NT2/D1 (cell line): ENCODE data around the gene SLC25A40.

Experiments
- DNase-seq: peaks from one replicate; pipeline ENCODE4 v3.0.0-alpha.2; 2011; ENCODE audit warnings: low read depth, low spot score
- H3K27me3 ChIP-seq: 2 replicates; pipeline ENCODE4 v1.6.0; 2011; ENCODE audit warnings: mild to moderate bottlenecking; ENCODE audit not compliant: insufficient read length, insufficient read depth
- H3K36me3 ChIP-seq: 2 replicates; pipeline ENCODE4 v1.6.1; 2011; ENCODE audit warnings: mild to moderate bottlenecking, low read length, mixed read lengths; ENCODE audit not compliant: insufficient read depth, insufficient read length
- H3K4me1 ChIP-seq: 2 replicates; pipeline ENCODE4 v1.5.1; 2011; ENCODE audit not compliant: insufficient read depth, insufficient read length
- H3K4me3 ChIP-seq: 2 replicates; pipeline ENCODE4 v1.5.1; 2011; ENCODE audit warnings: low read depth; ENCODE audit not compliant: insufficient read length
- H3K9ac ChIP-seq: 2 replicates; pipeline ENCODE4 v1.6.0; 2011; ENCODE audit warnings: low read depth; ENCODE audit not compliant: insufficient read length
- H3K9me3 ChIP-seq: 2 replicates; pipeline ENCODE4 v1.5.1; 2011; ENCODE audit warnings: mild to moderate bottlenecking, low read length; ENCODE audit not compliant: insufficient read depth
- SUZ12 ChIP-seq: IDR thresholded peaks from 2 replicates; pipeline ENCODE4 v1.6.1; 2011; ENCODE audit not compliant: insufficient read length, insufficient read depth; ENCODE audit errors: extremely low read depth
- YY1 ChIP-seq: IDR thresholded peaks from 2 replicates; pipeline ENCODE4 v1.6.1; 2011; ENCODE audit not compliant: insufficient read length, insufficient read depth
- ZNF274 ChIP-seq: IDR thresholded peaks from 2 replicates; pipeline ENCODE4 v1.6.1; 2011; ENCODE audit warnings: mild to moderate bottlenecking, low read depth, low read length

The SLC25A40 gene

DNA sequence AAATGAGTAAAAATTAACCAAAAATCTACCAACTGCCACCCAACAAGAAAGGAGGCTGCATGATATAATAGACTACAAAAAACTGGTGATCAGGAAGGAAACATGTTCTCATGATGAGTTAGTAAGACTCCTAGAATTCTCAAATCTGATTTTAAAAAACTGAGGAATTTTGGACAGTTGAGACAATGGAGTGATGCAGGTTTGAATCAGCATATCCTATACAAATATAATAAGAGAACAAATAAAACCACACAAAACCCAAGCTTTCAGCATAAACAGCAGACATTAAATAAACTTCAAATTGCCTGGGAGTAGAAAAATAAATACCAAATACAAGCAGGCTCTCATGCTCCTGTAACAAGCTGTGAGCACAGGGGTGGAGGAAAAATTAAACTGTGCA lies 57.8 kb downstream of the SLC25A40 start:
- no peak overlapping the region for H3K9ac ChIP-seq
- no peaks in the 10 kb centered on the region for H3K9me3 ChIP-seq
- TF ChIP-seq SUZ12, result no peak
- no peak for TF ChIP-seq YY1
- no peak overlapping the region for H3K4me3 ChIP-seq
- no peaks in the 10 kb centered on the region for H3K36me3 ChIP-seq
- H3K4me1 ChIP-seq, result no peaks in the 10 kb centered on the region
- no peak for DNase-seq
- no peaks in the 10 kb centered on the region for H3K27me3 ChIP-seq

DNA sequence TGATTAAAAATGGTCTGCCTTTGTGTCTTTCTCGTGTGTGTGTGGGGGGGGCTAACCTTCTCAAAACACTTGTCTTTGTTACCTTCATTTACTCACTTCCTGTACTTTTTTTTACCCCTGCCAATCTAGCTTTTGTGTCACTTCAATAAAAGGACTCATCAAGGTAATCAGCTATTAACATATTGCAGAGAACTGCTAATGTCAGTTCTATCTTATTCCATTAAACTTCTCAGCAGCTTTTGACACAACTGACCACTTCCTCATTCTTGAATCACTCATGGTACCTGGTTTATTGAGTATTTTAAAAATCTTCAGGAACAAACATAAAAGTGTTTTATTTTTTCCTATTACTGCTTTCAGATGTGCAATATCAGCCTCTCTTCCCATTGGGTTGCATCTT lies 59.8 kb downstream of the SLC25A40 start:
- Histone ChIP-seq H3K9me3 (no peaks in the 10 kb centered on the region), H3K4me1 (no peaks in the 10 kb centered on the region), H3K4me3 (no peak overlapping the region), H3K9ac (no peak overlapping the region), H3K36me3 (no peaks in the 10 kb centered on the region), H3K27me3 (no peaks in the 10 kb centered on the region)
- DNase-seq, result no peak
- TF ChIP-seq ZNF274 (no peak), SUZ12 (no peak)

DNA sequence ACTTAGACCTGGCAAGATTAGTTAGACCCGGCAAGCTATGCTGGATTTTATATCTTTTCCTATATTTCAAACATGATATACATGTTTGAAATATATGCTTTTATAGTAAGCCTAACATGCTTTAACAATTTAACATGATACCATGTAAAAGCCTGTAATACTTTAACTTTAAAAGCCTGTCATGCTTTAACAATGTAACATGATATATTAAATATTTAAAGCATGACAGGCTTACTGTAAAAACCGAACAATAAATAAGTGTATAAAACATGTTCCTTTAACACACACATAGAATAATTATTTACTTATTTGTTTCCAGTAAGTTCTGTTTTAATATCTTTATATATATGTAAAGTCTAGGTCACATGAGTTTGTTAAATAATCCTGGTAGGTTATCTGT lies 65.4 kb downstream of the SLC25A40 start:
- Histone ChIP-seq H3K36me3 (no peaks in the 10 kb centered on the region), H3K27me3 (no peaks in the 10 kb centered on the region), H3K4me3 (no peak overlapping the region), H3K9me3 (no peaks in the 10 kb centered on the region), H3K4me1 (no peaks in the 10 kb centered on the region), H3K9ac (no peak overlapping the region)
- TF ChIP-seq ZNF274 (no peak), YY1 (no peak), SUZ12 (no peak)
- DNase-seq, result no peak

DNA sequence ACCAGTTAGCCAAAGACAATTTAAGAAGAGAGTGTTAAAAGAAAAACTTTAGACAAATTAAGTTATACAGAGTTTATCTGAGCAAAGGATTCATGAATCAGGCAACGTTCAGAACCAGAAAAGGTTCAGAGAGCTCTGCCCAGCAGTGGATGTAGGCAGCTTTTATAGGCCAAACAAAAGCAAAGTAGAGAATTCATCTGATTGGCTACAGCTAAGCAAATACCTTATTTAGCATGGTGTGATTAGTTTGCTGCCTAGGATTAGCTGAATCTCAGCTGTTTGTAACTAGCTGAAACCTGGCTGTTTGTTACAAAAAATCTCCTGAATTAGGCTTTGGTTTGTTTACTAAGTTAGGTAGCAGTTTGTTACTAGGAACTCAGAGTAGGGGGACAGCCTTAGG lies 66.0 kb downstream of the SLC25A40 start:
- no peaks in the 10 kb centered on the region for H3K9me3 ChIP-seq
- TF ChIP-seq ZNF274, result no peak
- no peak overlapping the region for H3K9ac ChIP-seq
- H3K4me1 ChIP-seq, result no peaks in the 10 kb centered on the region
- no peak overlapping the region for H3K4me3 ChIP-seq
- H3K27me3 ChIP-seq, result no peaks in the 10 kb centered on the region
- DNase-seq, result no peak
- H3K36me3 ChIP-seq, result no peaks in the 10 kb centered on the region

DNA sequence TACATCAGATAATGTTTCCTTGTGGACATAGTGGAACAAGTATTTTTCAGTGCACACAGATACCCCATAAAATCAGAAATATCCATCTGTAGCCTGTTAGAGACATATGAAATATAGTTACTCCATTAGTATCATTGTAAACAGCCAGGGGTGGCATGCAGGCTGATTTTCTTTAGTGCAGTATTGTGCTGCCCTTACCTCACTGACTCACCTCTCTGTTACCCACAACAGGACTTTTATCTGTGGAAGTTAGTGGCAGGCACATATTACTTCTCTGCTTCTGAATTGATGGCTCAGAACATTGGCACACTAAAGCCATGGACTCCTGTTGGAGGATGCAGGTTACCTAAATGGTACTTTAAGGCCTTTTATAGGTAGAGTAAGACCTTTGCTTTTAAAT lies 70.0 kb downstream of the SLC25A40 start:
- TF ChIP-seq ZNF274 (no peak), SUZ12 (no peak), YY1 (no peak)
- no peaks in the 10 kb centered on the region for H3K9me3 ChIP-seq
- H3K4me1 ChIP-seq, result no peaks in the 10 kb centered on the region
- no peaks in the 10 kb centered on the region for H3K36me3 ChIP-seq
- H3K9ac ChIP-seq, result no peak overlapping the region
- H3K27me3 ChIP-seq, result no peaks in the 10 kb centered on the region
- H3K4me3 ChIP-seq, result no peak overlapping the region
- DNase-seq, result no peak

DNA sequence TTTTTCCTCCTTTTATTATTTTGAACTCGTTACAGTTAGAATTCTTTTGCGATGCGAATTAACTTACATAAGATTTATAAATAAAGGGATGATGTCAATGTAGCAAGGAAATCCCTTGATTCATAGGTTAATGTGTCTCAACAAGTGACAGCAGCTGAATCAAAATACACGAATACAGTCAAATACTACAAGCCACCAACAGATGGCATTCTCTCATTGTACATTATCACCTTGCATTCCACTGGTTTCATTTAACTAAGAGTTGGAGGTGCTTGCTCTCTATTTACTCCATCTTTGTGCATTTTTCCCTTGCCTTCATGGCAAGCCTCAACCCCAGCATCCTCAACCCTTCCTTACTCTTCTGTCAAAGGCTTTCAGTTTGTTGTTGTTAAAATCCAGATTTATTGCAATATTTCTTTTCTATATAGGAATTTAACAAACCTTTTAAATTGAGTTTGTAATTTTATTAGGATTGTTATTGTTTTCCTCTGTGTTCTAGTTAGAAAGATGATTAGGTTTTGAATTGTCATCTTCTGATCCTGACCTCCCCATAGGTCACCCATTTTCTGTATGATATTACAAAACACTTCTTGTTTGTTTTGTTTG lies 78.3 kb downstream of the SLC25A40 start:
- no peaks in the 10 kb centered on the region for H3K27me3 ChIP-seq
- no peaks in the 10 kb centered on the region for H3K36me3 ChIP-seq
- H3K9me3 ChIP-seq, result no peaks in the 10 kb centered on the region
- no peak overlapping the region for H3K4me3 ChIP-seq
- H3K9ac ChIP-seq, result no peak overlapping the region
- peak; percentile 15 for DNase-seq
- TF ChIP-seq SUZ12 (no peak), ZNF274 (no peak)
- H3K4me1 ChIP-seq, result no peaks in the 10 kb centered on the region

DNA sequence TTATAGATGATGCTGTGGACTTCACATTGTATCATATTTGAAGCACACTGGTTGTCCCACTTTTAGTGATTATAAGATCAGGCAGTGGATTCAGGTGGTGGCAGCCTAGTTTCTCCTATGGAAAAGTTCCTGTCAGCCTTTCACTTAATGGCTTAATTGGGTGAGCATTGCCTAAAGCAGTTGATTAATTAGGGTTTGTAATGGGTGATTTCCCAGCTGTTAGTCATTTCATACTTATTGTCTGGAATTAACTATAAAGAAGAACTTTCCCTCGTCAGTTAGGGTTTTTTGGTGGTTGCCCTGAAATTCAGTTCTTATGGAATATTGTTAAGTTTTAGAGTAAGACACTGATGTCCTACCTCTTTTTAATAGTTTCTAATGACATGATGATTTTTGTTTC lies 78.8 kb downstream of the SLC25A40 start:
- no peak overlapping the region for H3K9ac ChIP-seq
- TF ChIP-seq ZNF274, result no peak
- TF ChIP-seq SUZ12, result no peak
- TF ChIP-seq YY1, result no peak
- no peaks in the 10 kb centered on the region for H3K9me3 ChIP-seq
- no peaks in the 10 kb centered on the region for H3K4me1 ChIP-seq
- no peak overlapping the region for H3K4me3 ChIP-seq
- DNase-seq, result no peak
- no peaks in the 10 kb centered on the region for H3K27me3 ChIP-seq
- no peaks in the 10 kb centered on the region for H3K36me3 ChIP-seq

DNA sequence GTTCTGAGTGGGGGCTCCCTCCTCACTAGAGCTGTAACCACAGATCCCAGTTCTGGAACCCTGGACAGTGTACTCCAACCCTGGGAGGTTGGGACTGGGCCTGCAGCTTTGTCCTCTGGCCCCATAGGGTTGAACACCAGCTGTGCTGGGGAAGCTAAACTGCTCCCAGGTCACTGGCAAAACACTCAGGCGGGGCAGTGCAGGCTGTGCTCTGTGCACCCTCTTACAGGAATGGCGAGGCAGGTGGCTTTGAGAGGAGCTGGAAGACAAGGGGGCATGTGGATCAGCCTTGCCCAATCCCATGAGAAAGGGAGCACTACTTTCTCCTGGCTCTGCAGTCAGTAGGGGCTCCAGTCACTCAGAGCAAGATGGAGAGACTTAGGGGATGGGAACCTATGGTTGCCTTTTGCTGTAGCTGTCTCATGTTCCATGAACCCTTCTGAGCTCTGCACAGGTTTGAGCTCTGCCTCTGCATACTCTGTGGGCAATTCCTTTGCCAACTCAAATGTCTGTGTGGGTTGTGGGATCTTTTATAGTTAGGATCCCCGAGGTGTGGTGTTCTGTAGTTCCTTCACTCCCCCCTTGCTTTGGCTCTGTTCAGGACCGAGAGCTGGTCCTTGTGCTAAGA lies 90.7 kb downstream of the SLC25A40 start:
- H3K4me1 ChIP-seq, result no peaks in the 10 kb centered on the region
- no peak overlapping the region for H3K4me3 ChIP-seq
- DNase-seq, result no peak
- no peaks in the 10 kb centered on the region for H3K9me3 ChIP-seq
- TF ChIP-seq YY1 (no peak), ZNF274 (no peak), SUZ12 (no peak)
- no peak overlapping the region for H3K9ac ChIP-seq
- no peaks in the 10 kb centered on the region for H3K36me3 ChIP-seq
- H3K27me3 ChIP-seq, result no peaks in the 10 kb centered on the region
